Heart right ventricle (tissue), 16 donors: ENCODE measurements around the gene CLEC4M. TPM values are rescaled to one million over a fixed set of nuclear protein-coding genes. Genes with fewer than 3 reads are reported as not detected.
"Not testable (repeated sequence)": the region's sequence is repeated elsewhere in the genome, so short reads cannot be mapped to it uniquely, and the experiment has no call there.

Experiments used
- ATAC-seq, 8 donors: fragments of 200-7000 bp; cut with Tn5 transposase; one replicate each; pipeline ENCODE4 v1.9.1; 2020; ENCODE audit warnings: mild to moderate bottlenecking in 8 of 8, moderate library complexity in 8 of 8, moderate number of reproducible peaks in 1 of 8
- DNase-seq, 2 donors: peaks; one replicate each; pipeline ENCODE4 v3.0.0-alpha.2; 2020
- H3K27ac ChIP-seq, 10 donors: fragments of 200-600 bp; sonication (generic) in 2 of 10; one replicate each; pipeline versions ENCODE4 v1.5.0 to v1.8.0; 2020 to 2022; ENCODE audit warnings: mild to moderate bottlenecking in 3 of 10
- H3K27me3 ChIP-seq, 7 donors: fragments of 200-600 bp; one replicate each; pipeline ENCODE4 v1.8.0; 2021 to 2022; ENCODE audit warnings: mild to moderate bottlenecking in 2 of 7
- H3K36me3 ChIP-seq, 9 donors: fragments of 200-600 bp; sonication (generic) in 1 of 9; one replicate each; pipeline versions ENCODE4 v1.5.0 to v1.8.0; 2020 to 2022; ENCODE audit warnings: mild to moderate bottlenecking in 2 of 9
- H3K4me1 ChIP-seq, 9 donors: fragments of 200-600 bp; sonication (generic) in 1 of 9; one replicate each; pipeline versions ENCODE4 v1.5.0 to v1.8.0; 2020 to 2022; ENCODE audit warnings: mild to moderate bottlenecking in 4 of 9
- H3K4me3 ChIP-seq, 10 donors: fragments of 200-600 bp; sonication (generic) in 2 of 10; one replicate each; pipeline versions ENCODE4 v1.5.0 to v1.8.0; 2020 to 2022; ENCODE audit warnings: mild to moderate bottlenecking in 7 of 10, moderate library complexity in 2 of 10
- H3K9me3 ChIP-seq, 11 donors: fragments of 200-600 bp in 10 of 11; sonication (generic) in 2 of 11; one replicate each; pipeline versions ENCODE4 v1.5.0 to v1.8.0; 2013 to 2022; ENCODE audit warnings: mild to moderate bottlenecking in 2 of 11, control low read depth in 1 of 11, moderate library complexity in 1 of 11
- WGBS, 2 donors: extraction: QIAGEN DNeasy Blood & Tissue Kit; methylation state at CpG; one replicate each; pipeline ENCODE4 v1.1.7; 2013; ENCODE audit warnings: inconsistent platforms in 1 of 2; 5-methylcytosine and 5-hydroxymethylcytosine counted together
- intact Hi-C, 10 donors: fragments of 100-400 bp; cut with DNase I; formaldehyde crosslinking; loops; one replicate each; pipeline versions ENCODE4 v1.11.1 to v1.14.2; 2022
- polyA plus RNA-seq, 2 donors: library from polyadenylated mRNA; stranded (reverse); fragments of 200-250 nt; gene quantifications; one replicate each; pipeline ENCODE4 v1.2.3, GENCODE V29; 2013
- total RNA-seq, 10 donors: library from RNA; stranded (reverse); fragmentation: NEBNext Ultra II Directional in 3 of 10; extraction: Animal tissue kit (Norgen Biotek cat#: 25700) in 3 of 10; gene quantifications; one replicate each; pipeline versions ENCODE4 v1.2.1 to v1.2.4, GENCODE V29; 2021 to 2023
- TF ChIP-seq, protein P1 (sequence below), 9 donors: fragments of 200-600 bp; sonication (generic) in 2 of 9; IDR thresholded peaks; one replicate each; pipeline versions ENCODE4 v1.5.0 to v1.8.0; 2021 to 2022; ENCODE audit warnings: antibody characterized with exemption in 9 of 9, mild to moderate bottlenecking in 5 of 9, moderate library complexity in 1 of 9
- donor health status: Arrhythmogenic right ventricular cardiomyopathy.
- donor health status: ischemic (EF 13 %, LVEDD 7.1; RV severe dilation, severe dysfunction).
- donor health status: healthy with polysubstance abuse.
- donor health status: DM: no; HTN: yes; CAD: no.
- donor health status: DM: no; HTN: no; CAD: no.
- donor health status: ischemic (EF 25% LVEDD 6.9; RV normal size, moderate dysfunction).
- donor health status: ischemic (EF 25% LVEDD 5.7; RV mildly dilated, moderate dysfunction).
- donor health status: healthy.
- donor health status: DM: yes; HTN: yes; CAD: no.
- donor health status: Ischemic cardiomyopathy.
- donor health status: ischemic (EF 35%, LVEDD 5.7; RV mildly dilated, moderate dysfunction).
- donor health status: nonischemic (EF 11% LVEDD 7.7; RV severe dilation, severe dysfunction).
- donor health status: DM: yes; HTN: yes; CAD: no.
- donor health status: PGD.
- donor health status: ischemic (EF 29% LVEDD 5.4; RV normal size, mild dysfunction).
- donor health status: nonischemic (EF 23%, LVEDD 6.1; RV moderate dilation, normal function).

Gene CLEC4M
- total and polyA plus RNA-seq, 12 donors, result not detected

- TF ChIP-seq, protein P1, sequence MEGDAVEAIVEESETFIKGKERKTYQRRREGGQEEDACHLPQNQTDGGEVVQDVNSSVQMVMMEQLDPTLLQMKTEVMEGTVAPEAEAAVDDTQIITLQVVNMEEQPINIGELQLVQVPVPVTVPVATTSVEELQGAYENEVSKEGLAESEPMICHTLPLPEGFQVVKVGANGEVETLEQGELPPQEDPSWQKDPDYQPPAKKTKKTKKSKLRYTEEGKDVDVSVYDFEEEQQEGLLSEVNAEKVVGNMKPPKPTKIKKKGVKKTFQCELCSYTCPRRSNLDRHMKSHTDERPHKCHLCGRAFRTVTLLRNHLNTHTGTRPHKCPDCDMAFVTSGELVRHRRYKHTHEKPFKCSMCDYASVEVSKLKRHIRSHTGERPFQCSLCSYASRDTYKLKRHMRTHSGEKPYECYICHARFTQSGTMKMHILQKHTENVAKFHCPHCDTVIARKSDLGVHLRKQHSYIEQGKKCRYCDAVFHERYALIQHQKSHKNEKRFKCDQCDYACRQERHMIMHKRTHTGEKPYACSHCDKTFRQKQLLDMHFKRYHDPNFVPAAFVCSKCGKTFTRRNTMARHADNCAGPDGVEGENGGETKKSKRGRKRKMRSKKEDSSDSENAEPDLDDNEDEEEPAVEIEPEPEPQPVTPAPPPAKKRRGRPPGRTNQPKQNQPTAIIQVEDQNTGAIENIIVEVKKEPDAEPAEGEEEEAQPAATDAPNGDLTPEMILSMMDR (IDR thresholded peaks at IDR 0.05), result no peak
- H3K4me1 ChIP-seq, result no peaks in the 10 kb centered on the region
- peaks cover 0 to 19% (median 10%) of the 10 kb centered on the region in 7 donors for H3K27me3 ChIP-seq
- DNase-seq (no peak), ATAC-seq (no peak)
- intact Hi-C loops, result no loop called here
- no peaks in the 10 kb centered on the region for H3K36me3 ChIP-seq
- no peak overlapping the region for H3K4me3 ChIP-seq
- WGBS, 2 donors, result 78 to 89% methylated on average over 3 of the region's 3 CpGs
- no peak overlapping the region for H3K27ac ChIP-seq
- peaks cover 0 to 58% (median 29%) of the 10 kb centered on the region in 11 donors for H3K9me3 ChIP-seq
Observed at GRCh38 chr19:7757358-7757757, 5.7 kb upstream of the CLEC4M start.

- no peak for DNase-seq
- Histone ChIP-seq H3K4me3 (no peak overlapping the region), H3K4me1 (no peaks in the 10 kb centered on the region), H3K27ac (no peak overlapping the region), H3K9me3 (peaks cover 0 to 58% (median 29%) of the 10 kb centered on the region in 11 donors), H3K27me3 (peaks cover 0 to 23% (median 11%) of the 10 kb centered on the region in 7 donors), H3K36me3 (no peaks in the 10 kb centered on the region)
- no peak for ATAC-seq
- TF ChIP-seq, protein P1 (IDR thresholded peaks at IDR 0.05), result no peak
- intact Hi-C loops, result no loop called here
- WGBS, 2 donors, result 90 to 93% methylated on average over 1 of the region's 1 CpG
Observed at GRCh38 chr19:7759156-7759555, 3.9 kb upstream of the CLEC4M start.

DNA sequence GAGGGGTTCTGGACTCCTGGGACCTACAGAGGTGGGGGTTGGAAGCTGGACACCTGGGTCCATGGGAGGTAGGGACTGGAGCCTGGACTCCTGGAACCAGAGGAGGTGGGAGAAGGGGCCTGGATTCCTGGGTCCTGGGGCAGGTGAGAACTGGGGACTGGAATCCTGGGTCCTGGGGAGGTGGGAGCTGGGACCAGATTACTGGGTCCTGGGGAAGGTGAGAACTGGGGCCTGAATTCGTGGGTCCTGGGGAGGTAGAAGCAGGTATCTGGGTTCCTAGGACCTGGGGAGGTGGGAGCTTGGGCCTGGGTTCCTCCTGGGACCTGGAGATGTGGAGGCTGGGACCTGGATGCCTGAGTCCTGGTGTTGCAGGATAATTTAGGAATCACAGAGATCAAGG lies 653 bp downstream of the CLEC4M start:
- peaks cover 0 to 46% (median 11%) of the 10 kb centered on the region in 7 donors for H3K27me3 ChIP-seq
- WGBS, 2 donors, result 14 to 52% methylated on average over 1 of the region's 1 CpG
- H3K36me3 ChIP-seq, result no peaks in the 10 kb centered on the region
- ATAC-seq (no peak), DNase-seq (no peak)
- H3K9me3 ChIP-seq, result peaks cover 0 to 18% (median 10%) of the 10 kb centered on the region in 11 donors
- H3K4me3 ChIP-seq, result no peak overlapping the region
- H3K27ac ChIP-seq, result no peak overlapping the region
- intact Hi-C loops, result no loop called here
- TF ChIP-seq, protein P1 (IDR thresholded peaks at IDR 0.05), result no peak
- no peaks in the 10 kb centered on the region for H3K4me1 ChIP-seq

DNA sequence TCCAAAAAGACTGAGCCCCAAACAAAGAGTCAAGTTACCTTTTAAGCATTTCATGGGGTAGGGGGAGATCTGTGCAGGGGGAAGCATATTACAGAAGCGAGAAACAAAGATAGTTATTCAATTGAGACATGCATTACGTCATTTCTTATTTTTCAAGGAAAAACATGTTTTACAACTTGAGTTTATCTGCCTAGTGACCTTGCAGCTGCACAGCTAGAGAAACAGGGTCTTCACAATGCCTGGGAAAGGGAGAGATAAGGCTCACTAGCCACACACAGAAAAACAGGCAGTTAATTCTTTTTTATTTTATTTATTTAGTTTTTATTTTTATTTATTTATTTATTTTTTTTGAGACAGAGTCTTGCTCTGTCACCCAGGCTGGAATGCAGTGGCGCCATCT lies 1.1 kb downstream of the CLEC4M start:
- DNase-seq, H3K4me3 ChIP-seq, ATAC-seq, H3K36me3 ChIP-seq, intact Hi-C loops, H3K27ac ChIP-seq, H3K4me1 ChIP-seq: not testable (repeated sequence)
- H3K27me3 ChIP-seq, result peaks cover 0 to 49% (median 11%) of the 10 kb centered on the region in 7 donors
- 45 to 49% methylated on average over 3 of the region's 3 CpGs for WGBS, 2 donors
- H3K9me3 ChIP-seq, result peaks cover 0 to 14% (median 7%) of the 10 kb centered on the region in 11 donors

DNA sequence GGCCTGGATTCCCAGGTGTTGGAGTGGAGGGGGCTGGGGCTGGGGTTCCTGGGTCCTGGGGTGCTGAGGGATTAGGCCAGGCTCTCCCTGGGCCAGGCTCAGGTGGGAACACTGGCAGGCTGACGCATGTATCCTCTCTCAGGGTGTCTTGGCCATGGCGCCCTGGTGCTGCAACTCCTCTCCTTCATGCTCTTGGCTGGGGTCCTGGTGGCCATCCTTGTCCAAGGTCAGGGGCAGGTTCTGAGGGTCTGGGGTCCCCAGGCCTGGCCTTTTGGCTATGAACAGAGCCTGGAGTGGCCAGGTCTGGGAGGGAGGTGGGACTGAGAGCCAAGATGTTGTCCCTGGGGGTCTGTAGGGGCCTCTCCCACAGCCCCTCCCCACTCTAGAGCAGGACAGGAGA lies 2.0 kb downstream of the CLEC4M start:
- H3K9me3 ChIP-seq, ATAC-seq, H3K36me3 ChIP-seq, H3K4me1 ChIP-seq, intact Hi-C loops, H3K27ac ChIP-seq, H3K4me3 ChIP-seq, DNase-seq: not testable (repeated sequence)
- H3K27me3 ChIP-seq, result peaks cover 0 to 52% (median 11%) of the 10 kb centered on the region in 7 donors
- 85 to 87% methylated on average over 2 of the region's 2 CpGs for WGBS, 2 donors
